Mammary epithelial cell (primary cell): ENCODE data around the gene ABI1.

Experiments
- CTCF ChIP-seq, 2 donors: IDR thresholded peaks in 1 of 2; conservative IDR thresholded peaks in 1 of 2; 2 replicates each; pipeline ENCODE4 v1.5.1; 2011 to 2012; ENCODE audit warnings: inconsistent platforms in 2 of 2, low read length in 2 of 2, mild to moderate bottlenecking in 2 of 2, control low read depth in 1 of 2, low read depth in 1 of 2; ENCODE audit not compliant: insufficient read depth in 1 of 2; ENCODE audit errors: extremely low read depth in 1 of 2
- EZH2 ChIP-seq: IDR thresholded peaks from 2 replicates; pipeline ENCODE4 v1.6.1; 2012; ENCODE audit warnings: low read length, inconsistent platforms, borderline replicate concordance

GRCh38 chr10:26703096-26703495 lies 157.7 kb downstream of the ABI1 start:
- no peak for TF ChIP-seq CTCF (conservative IDR thresholded peaks at IDR 0.05 in 1 of 2, IDR thresholded peaks at IDR 0.05 in 1 of 2; ENCODE audit: extremely low read depth in 1 of 2, insufficient read depth in 1 of 2, low read depth in 1 of 2, low read length in 2 of 2)
- TF ChIP-seq EZH2, result no peak
